Inflammatory macrophage (primary cell): Measurements from ENCODE around the gene ADAM19.
"Not testable (repeated sequence)": the region's sequence is repeated elsewhere in the genome, so short reads cannot be mapped to it uniquely, and the experiment has no call there.

ENCODE experiments used
- DNase-seq, 2 donors: peaks; one replicate each; pipeline ENCODE4 v3.0.0-alpha.2; 2020 to 2022

The ADAM19 gene

GRCh38 chr5:157459715-157460599, 115.6 kb downstream of the ADAM19 start, which contains the start of gene NIPAL4:
NIPAL4 (plus strand) TSS chr5:157460213; CDS start chr5:157460321, 108 bp downstream.
- no peak for DNase-seq

GRCh38 chr5:157458835-157459234, 116.7 kb downstream of the ADAM19 start:
- no peak for DNase-seq

- no peak for DNase-seq
Observed at GRCh38 chr5:157457391-157457790, 118.2 kb downstream of the ADAM19 start.

- no peak for DNase-seq
Observed at GRCh38 chr5:157456301-157456700, 119.3 kb downstream of the ADAM19 start.

GRCh38 chr5:157455057-157455456, 120.5 kb downstream of the ADAM19 start:
- no peak for DNase-seq

- DNase-seq = no peak
Observed at GRCh38 chr5:157454273-157454672, 121.3 kb downstream of the ADAM19 start.

GRCh38 chr5:157451806-157452205, 123.8 kb downstream of the ADAM19 start:
- no peak for DNase-seq

- DNase-seq = no peak
Observed at GRCh38 chr5:157450024-157450423, 125.6 kb downstream of the ADAM19 start.

- DNase-seq = no peak
Observed at GRCh38 chr5:157449011-157449723, 126.4 kb downstream of the ADAM19 start.

GRCh38 chr5:157447201-157447637, 128.4 kb downstream of the ADAM19 start:
- no peak for DNase-seq

- DNase-seq = no peak
Observed at GRCh38 chr5:157446412-157446935, 129.1 kb downstream of the ADAM19 start.

GRCh38 chr5:157445745-157446411, 129.7 kb downstream of the ADAM19 start:
- no peak for DNase-seq

GRCh38 chr5:157444224-157444623, 131.4 kb downstream of the ADAM19 start:
- DNase-seq = no peak

GRCh38 chr5:157443041-157443549, 132.5 kb downstream of the ADAM19 start:
- no peak for DNase-seq

- no peak for DNase-seq
Observed at GRCh38 chr5:157434096-157434495, 141.5 kb downstream of the ADAM19 start.

- DNase-seq = peak; percentile 64 to 86
Observed at GRCh38 chr5:157431544-157432200, 143.9 kb downstream of the ADAM19 start.

- DNase-seq = not testable (repeated sequence)
Observed at GRCh38 chr5:157429920-157430319, 145.7 kb downstream of the ADAM19 start.
